Tibial artery (tissue), 4 donors: ENCODE results near the gene MMEL1.
"Not testable (repeated sequence)": the region's sequence is repeated elsewhere in the genome, so short reads cannot be mapped to it uniquely, and the experiment has no call there.

ENCODE experiments used
- DNase-seq, 2 donors: peaks; one replicate each; pipeline ENCODE4 v3.0.0-alpha.2; 2019
- H3K27ac ChIP-seq, 2 donors: fragments of 200-600 bp; sonication (generic) in 1 of 2; 1 replicate in 1 of 2; 2 replicates in 1 of 2; pipeline ENCODE4 v1.5.1; 2018 to 2019; ENCODE audit warnings: mild to moderate bottlenecking in 1 of 2
- H3K27me3 ChIP-seq, 2 donors: fragments of 200-600 bp; sonication (generic) in 1 of 2; one replicate each; pipeline versions ENCODE4 v1.5.1 to v1.6.0; 2016 to 2019
- H3K36me3 ChIP-seq, 3 donors: fragments of 200-600 bp; sonication (generic) in 2 of 3; one replicate each; pipeline ENCODE4 v1.5.1; 2016 to 2019; ENCODE audit warnings: mild to moderate bottlenecking in 2 of 3
- H3K4me1 ChIP-seq, 4 donors: fragments of 200-600 bp; sonication (generic) in 2 of 4; 1 replicate in 3 of 4; 2 replicates in 1 of 4; pipeline ENCODE4 v1.5.1; 2016 to 2019
- H3K4me3 ChIP-seq, 2 donors: fragments of 200-600 bp; sonication (generic) in 1 of 2; 1 replicate in 1 of 2; 2 replicates in 1 of 2; pipeline ENCODE4 v1.5.1; 2018 to 2019; ENCODE audit warnings: mild to moderate bottlenecking in 2 of 2
- H3K9me3 ChIP-seq, 3 donors: fragments of 200-600 bp; sonication (generic) in 1 of 3; one replicate each; pipeline ENCODE4 v1.5.1; 2016 to 2019
- CTCF ChIP-seq, 2 experiments: fragments of 200-600 bp in 1 of 2; fragments of 450-650 bp in 1 of 2; IDR thresholded peaks; one replicate each; pipeline ENCODE4 v1.5.1; 2017 to 2019; ENCODE audit warnings: antibody characterized with exemption in 2 of 2, mild to moderate bottlenecking in 1 of 2, moderate library complexity in 1 of 2
- intact Hi-C: fragments of 100-400 bp; cut with DNase I; formaldehyde crosslinking; loops from one replicate; pipeline ENCODE4 v1.15.0; 2023; ENCODE audit warnings: low total_unique reads

MMEL1 gene

GRCh38 chr1:2574350-2574749, 58.5 kb downstream of the MMEL1 start:
- intact Hi-C loops = no loop called here
- Histone ChIP-seq H3K4me3 (no peak overlapping the region), H3K36me3 (no peaks in the 10 kb centered on the region), H3K4me1 (peaks cover 0 to 8% (median 0%) of the 10 kb centered on the region in 4 donors), H3K9me3 (peaks cover 0 to 4% (median 0%) of the 10 kb centered on the region in 3 donors), H3K27ac (no peak overlapping the region), H3K27me3 (peaks cover 0 to 21% of the 10 kb centered on the region in 2 donors)
- no peak for TF ChIP-seq CTCF (IDR thresholded peaks at IDR 0.05)
- no peak for DNase-seq

DNA sequence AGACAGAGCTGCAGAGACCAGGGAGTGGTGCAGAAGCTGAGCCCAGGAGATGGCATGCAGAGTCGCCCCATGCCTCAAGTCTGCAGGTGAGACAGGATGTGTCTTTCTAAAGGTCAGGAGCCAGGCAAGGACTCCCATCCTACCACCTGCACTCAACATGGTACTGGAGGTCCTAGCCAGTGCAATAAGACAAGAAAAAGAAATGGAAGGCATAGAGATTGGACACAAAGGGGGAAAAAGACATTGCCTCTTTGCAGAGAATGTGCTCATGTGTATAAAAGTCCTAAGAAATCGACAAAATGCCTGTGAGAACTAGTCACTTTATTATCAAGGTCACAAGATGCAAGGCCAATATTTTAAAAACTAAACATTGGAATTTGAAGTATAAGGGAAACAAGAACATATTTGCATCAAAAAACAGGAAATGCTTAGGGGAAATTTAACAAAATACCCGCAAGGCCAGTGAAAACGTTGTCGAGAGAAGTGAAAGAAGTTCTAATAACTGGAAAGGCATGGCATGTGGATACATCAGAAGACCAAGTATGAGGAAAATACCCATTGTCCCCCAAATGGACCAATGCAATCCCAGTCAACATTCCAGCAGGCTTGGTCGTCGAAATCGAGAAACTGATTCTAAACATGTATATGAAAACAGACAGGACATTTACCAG, 59.4 kb downstream of the MMEL1 start:
- H3K9me3 ChIP-seq = peaks cover 0 to 4% (median 0%) of the 10 kb centered on the region in 3 donors
- TF ChIP-seq CTCF (IDR thresholded peaks at IDR 0.05) = no peak
- H3K27ac ChIP-seq = no peak overlapping the region
- peaks cover 0 to 16% of the 10 kb centered on the region in 2 donors for H3K27me3 ChIP-seq
- no peak for DNase-seq
- H3K4me1 ChIP-seq = peaks cover 0 to 7% (median 0%) of the 10 kb centered on the region in 4 donors
- no peaks in the 10 kb centered on the region for H3K36me3 ChIP-seq
- no peak overlapping the region for H3K4me3 ChIP-seq
- intact Hi-C loops = no loop called here

DNA sequence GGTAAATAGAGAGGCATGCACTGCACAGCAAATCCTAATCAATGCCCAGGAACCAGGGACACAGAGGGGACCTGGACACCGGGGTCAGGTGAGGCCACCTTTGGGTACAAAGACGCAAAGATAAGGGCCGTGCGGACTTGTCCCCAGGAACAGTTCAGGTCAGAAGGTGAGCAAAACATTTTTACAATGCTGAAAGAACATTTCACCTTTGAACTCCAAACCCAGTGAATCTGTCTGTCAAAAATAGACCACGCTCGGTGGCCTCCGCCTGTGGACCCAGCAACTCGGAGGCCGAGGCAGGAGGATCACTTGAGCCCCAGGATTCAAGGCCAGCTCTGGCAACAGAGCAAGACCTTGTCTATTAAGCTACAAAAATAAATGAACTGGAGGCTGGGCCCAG, 61.5 kb downstream of the MMEL1 start:
- H3K27me3 ChIP-seq = peaks cover 0 to 21% of the 10 kb centered on the region in 2 donors
- TF ChIP-seq CTCF (IDR thresholded peaks at IDR 0.05) = no peak
- peaks cover 0 to 4% (median 0%) of the 10 kb centered on the region in 3 donors for H3K9me3 ChIP-seq
- no peak for DNase-seq
- H3K36me3 ChIP-seq = no peaks in the 10 kb centered on the region
- intact Hi-C loops = no loop called here
- no peak overlapping the region for H3K4me3 ChIP-seq
- H3K27ac ChIP-seq = no peak overlapping the region
- no peaks in the 10 kb centered on the region for H3K4me1 ChIP-seq

DNA sequence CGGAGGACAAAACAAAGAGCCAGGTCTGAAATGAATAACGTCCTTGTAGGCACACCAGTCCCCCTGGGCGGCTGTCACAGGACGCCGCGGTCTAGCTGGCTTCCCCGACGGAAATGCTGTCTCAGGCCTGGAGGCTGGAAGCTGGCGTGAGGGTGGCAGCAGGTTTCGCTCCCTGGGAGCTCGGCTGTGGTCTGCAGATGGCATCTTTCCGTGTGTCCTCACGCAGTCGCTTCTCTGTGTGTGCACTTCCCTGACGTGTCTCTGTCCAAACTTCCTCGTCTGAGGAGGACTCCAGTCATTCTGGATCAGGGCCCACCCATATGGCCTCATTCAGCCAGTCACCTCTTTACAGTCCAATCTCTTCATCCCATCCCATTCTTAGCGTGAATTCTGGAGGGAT, 62.5 kb downstream of the MMEL1 start:
- intact Hi-C loops = no loop called here
- no peak for TF ChIP-seq CTCF (IDR thresholded peaks at IDR 0.05)
- no peak for DNase-seq

GRCh38 chr1:2569703-2570102, 63.1 kb downstream of the MMEL1 start:
- intact Hi-C loops, H3K4me3 ChIP-seq, H3K27ac ChIP-seq, H3K9me3 ChIP-seq, H3K36me3 ChIP-seq, H3K4me1 ChIP-seq, DNase-seq: not testable (repeated sequence)
- H3K27me3 ChIP-seq = peaks cover 0 to 23% of the 10 kb centered on the region in 2 donors

More for the DNA sequence above, 62.5 kb downstream of the MMEL1 start:
- Histone ChIP-seq H3K4me3 (no peak overlapping the region), H3K27ac (no peak overlapping the region), H3K9me3 (peaks cover 0 to 4% (median 0%) of the 10 kb centered on the region in 3 donors), H3K36me3 (no peaks in the 10 kb centered on the region), H3K27me3 (peaks cover 0 to 19% of the 10 kb centered on the region in 2 donors), H3K4me1 (no peaks in the 10 kb centered on the region)

DNA sequence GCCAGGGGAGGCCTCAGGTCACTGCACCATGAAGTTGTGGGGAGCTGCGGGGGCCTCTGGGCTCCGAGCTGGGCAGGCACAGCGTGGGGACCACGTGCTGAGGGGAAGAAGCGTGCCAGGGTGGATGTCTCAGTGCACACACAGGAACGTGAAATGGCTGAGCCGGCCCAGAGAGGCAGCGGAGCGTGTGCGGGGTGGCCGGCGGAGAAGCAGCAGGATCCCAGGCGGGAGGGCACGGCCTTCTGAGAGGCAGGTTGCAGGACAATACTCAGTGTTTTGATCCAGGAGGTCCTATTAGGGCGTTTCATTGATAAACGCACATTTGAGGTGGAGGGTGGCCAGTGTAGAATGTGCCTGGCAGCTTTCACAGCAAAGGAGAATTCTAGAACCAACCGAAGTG, 63.8 kb downstream of the MMEL1 start:
- H3K9me3 ChIP-seq = peaks cover 0 to 4% (median 0%) of the 10 kb centered on the region in 3 donors
- H3K4me3 ChIP-seq = no peak overlapping the region
- peaks cover 0 to 25% of the 10 kb centered on the region in 2 donors for H3K27me3 ChIP-seq
- no peak for DNase-seq
- TF ChIP-seq CTCF (IDR thresholded peaks at IDR 0.05) = no peak
- no peaks in the 10 kb centered on the region for H3K4me1 ChIP-seq
- no peaks in the 10 kb centered on the region for H3K36me3 ChIP-seq
- no peak overlapping the region for H3K27ac ChIP-seq
- intact Hi-C loops = no loop called here

DNA sequence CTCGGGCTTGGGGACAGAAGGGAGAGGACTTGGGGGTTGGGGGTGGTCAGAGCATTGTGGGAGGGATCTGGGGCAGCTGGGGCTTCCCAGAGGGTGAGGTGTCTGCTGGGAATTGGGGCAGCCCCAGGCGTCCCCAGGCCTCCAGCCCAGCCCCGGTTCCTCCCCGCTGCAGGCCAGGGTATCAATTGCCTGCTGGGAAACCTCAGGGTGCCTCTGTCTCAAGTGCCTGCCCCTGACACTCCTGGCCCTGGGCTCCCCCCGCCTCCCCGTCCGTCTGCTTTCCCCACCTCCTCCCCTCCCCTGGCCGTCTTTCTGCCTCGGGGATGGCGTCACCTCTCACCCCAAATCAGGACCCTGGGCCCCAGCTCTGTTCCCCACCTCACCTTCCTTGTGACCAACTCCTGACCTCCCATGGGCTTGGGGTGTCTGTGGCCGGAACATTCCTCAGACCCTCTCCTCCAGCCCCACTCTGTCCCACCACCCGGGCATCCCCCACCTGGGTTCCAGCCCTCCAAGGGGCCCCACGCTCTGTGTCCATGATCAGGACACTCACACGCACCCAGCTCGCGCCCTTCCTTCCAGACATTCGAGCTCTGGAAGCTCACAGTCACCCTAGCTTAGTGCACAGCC, 64.5 kb downstream of the MMEL1 start:
- H3K36me3 ChIP-seq, H3K27ac ChIP-seq, H3K4me1 ChIP-seq, intact Hi-C loops, H3K9me3 ChIP-seq, H3K4me3 ChIP-seq, DNase-seq: not testable (repeated sequence)
- peaks cover 0 to 25% of the 10 kb centered on the region in 2 donors for H3K27me3 ChIP-seq
